DND-41 (cell line): ENCODE measurements around the gene MAN2A2.

Experiments
- ATAC-seq: fragments of 200-7000 bp; cut with Tn5 transposase; 3 replicates; pipeline ENCODE4 v1.9.1; 2021; ENCODE audit warnings: low read depth; ENCODE audit not compliant: insufficient read depth
- DNase-seq: peaks from one replicate; pipeline ENCODE4 v3.0.0-alpha.2; 2020
- H2AFZ ChIP-seq: 2 replicates; pipeline ENCODE4 v1.6.0; 2012; ENCODE audit warnings: low read depth, low read length
- H3K27ac ChIP-seq: 2 replicates; pipeline ENCODE4 v1.5.1; 2012; ENCODE audit warnings: low read length, inconsistent platforms
- H3K27me3 ChIP-seq: fragments of 200-600 bp; sonication (generic); 2 replicates; pipeline ENCODE4 v1.6.0; 2012; ENCODE audit warnings: low read length, mild to moderate bottlenecking, inconsistent platforms; ENCODE audit not compliant: insufficient read depth, poor library complexity
- H3K36me3 ChIP-seq: 2 replicates; pipeline ENCODE4 v1.5.1; 2012; ENCODE audit warnings: low read length, inconsistent platforms; ENCODE audit not compliant: insufficient read depth
- H3K4me1 ChIP-seq: 2 replicates; pipeline ENCODE4 v1.5.1; 2012; ENCODE audit warnings: mild to moderate bottlenecking, low read length; ENCODE audit not compliant: insufficient read depth
- H3K4me2 ChIP-seq: 2 replicates; pipeline ENCODE4 v1.6.0; 2012; ENCODE audit warnings: mild to moderate bottlenecking, moderate library complexity, low read length, inconsistent platforms; ENCODE audit not compliant: insufficient read depth
- H3K4me3 ChIP-seq, 2 experiments: fragments of 200-600 bp in 1 of 2; shearing (Covaris generic) in 1 of 2; 2 replicates each; pipeline ENCODE4 v1.5.1; 2012 to 2016; ENCODE audit warnings: inconsistent platforms in 2 of 2, low read length in 2 of 2, mild to moderate bottlenecking in 2 of 2, low read depth in 1 of 2, moderate library complexity in 1 of 2
- H3K79me2 ChIP-seq: 2 replicates; pipeline ENCODE4 v1.6.0; 2012; ENCODE audit warnings: low read length, inconsistent platforms; ENCODE audit not compliant: insufficient read depth
- H3K9ac ChIP-seq: 2 replicates; pipeline ENCODE4 v1.6.0; 2012; ENCODE audit warnings: low read depth, mild to moderate bottlenecking, inconsistent platforms, low read length, moderate library complexity
- H3K9me3 ChIP-seq: 2 replicates; pipeline ENCODE4 v1.5.1; 2012; ENCODE audit warnings: low read length, moderate library complexity, mild to moderate bottlenecking, inconsistent platforms; ENCODE audit not compliant: insufficient read depth, severe bottlenecking
- H4K20me1 ChIP-seq: 2 replicates; pipeline ENCODE4 v1.6.0; 2012; ENCODE audit warnings: low read length; ENCODE audit not compliant: insufficient read depth
- CTCF ChIP-seq: IDR thresholded peaks from 2 replicates; pipeline ENCODE4 v1.5.1; 2012; ENCODE audit warnings: borderline replicate concordance, low read length, moderate library complexity, mild to moderate bottlenecking; ENCODE audit not compliant: poor library complexity, severe bottlenecking; ENCODE audit errors: extremely low read depth
- EZH2 ChIP-seq: IDR thresholded peaks from 3 replicates; pipeline ENCODE4 v1.6.1; 2012; ENCODE audit warnings: borderline replicate concordance, low read depth, mild to moderate bottlenecking, moderate library complexity, low read length, inconsistent platforms; ENCODE audit not compliant: severe bottlenecking

MAN2A2 gene

GRCh38 chr15:90972133-90972532 is 69.0 kb downstream of the MAN2A2 start:
- DNase-seq (no peak), ATAC-seq (no peak)
- peaks cover 89% of the 10 kb centered on the region for H3K36me3 ChIP-seq
- no peaks in the 10 kb centered on the region for H3K27me3 ChIP-seq
- H3K9me3 ChIP-seq = no peaks in the 10 kb centered on the region
- H4K20me1 ChIP-seq = no peaks in the 10 kb centered on the region
- H3K4me3 ChIP-seq = no peak overlapping the region
- H3K4me1 ChIP-seq = no peaks in the 10 kb centered on the region
- H3K4me2 ChIP-seq = no peak overlapping the region
- no peak overlapping the region for H3K9ac ChIP-seq
- H2AFZ ChIP-seq = no peak overlapping the region
- no peaks in the 10 kb centered on the region; the same call in 1 of the 2 replicates for H3K79me2 ChIP-seq
- no peak overlapping the region for H3K27ac ChIP-seq
- TF ChIP-seq EZH2 = no peak
- no peak for TF ChIP-seq CTCF
